ENCODE results near the gene GREB1L. TPM values are rescaled to one million over a fixed set of nuclear protein-coding genes. Genes with fewer than 3 reads are reported as not detected.

Gene GREB1L
- polyA plus RNA-seq, 2 of the 4 experiments (the other 2 are of a cell fraction), result 1.4 to 2.8 TPM

GRCh38 chr18:21264651-21265050 lies 22.6 kb downstream of the GREB1L start:
- ATAC-seq, result no peak
- POLR2A ChIA-PET, result no interaction called here

GRCh38 chr18:21265971-21266673 lies 24.1 kb downstream of the GREB1L start:
- FAIRE-seq, result no peak
- 94% methylated on average over 3 of the region's 3 CpGs for WGBS (ENCODE audit: missing lambda C conversion rate)
- DNase-seq (ENCODE audit: low read depth in 1 of 2, low spot score in 1 of 2), result no peak
- ATAC-seq, result no peak
- H3K4me1 ChIP-seq, result 0 out of 3 replicates have a peak, but pooled peaks cover 3% of the 10 kb centered on the region
- TF ChIP-seq NR3C1 (IDR thresholded peaks at IDR 0.05) (no peak), MAX (IDR thresholded peaks at IDR 0.05) (no peak), CBX8 (IDR thresholded peaks at IDR 0.05) (no peak), RCOR1 (IDR thresholded peaks at IDR 0.05; ENCODE audit: low read depth, low read length) (no peak), REST (IDR thresholded peaks at IDR 0.05) (no peak), E2F6 (IDR thresholded peaks at IDR 0.05; ENCODE audit: borderline replicate concordance, low read depth) (no peak), ELK1 (IDR thresholded peaks at IDR 0.05; ENCODE audit: low read depth, low read length) (no peak), CHD2 (IDR thresholded peaks at IDR 0.05; ENCODE audit: low read length, partially characterized antibody) (no peak), HES2 (IDR thresholded peaks at IDR 0.05) (no peak), HOXB5 (CRISPR knock-in tag; IDR thresholded peaks at IDR 0.05) (no peak), USF2 (IDR thresholded peaks at IDR 0.05) (no peak), ATOH8 (CRISPR knock-in tag; IDR thresholded peaks at IDR 0.05; ENCODE audit: low read depth) (no peak)
- ChIA-PET POLR2A (no interaction called here), CTCF (interaction anchor here (1.0 kb wide), 1 partner anchor 41 kb away, joined by 3 read pairs; no protein-coding TSS in a partner anchor)
- no peaks in the 10 kb centered on the region for H3K9me3 ChIP-seq
- H3K4me3 ChIP-seq, result no peak overlapping the region
- H3K4me2 ChIP-seq, result no peak overlapping the region
- H3K27ac ChIP-seq, result no peak overlapping the region

More at GRCh38 chr18:21264651-21265050, 22.6 kb downstream of the GREB1L start:
- no peak overlapping the region for H3K27ac ChIP-seq
- H3K4me3 ChIP-seq, result no peak overlapping the region
- WGBS (ENCODE audit: missing lambda C conversion rate), result 55% methylated on average over 2 of the region's 2 CpGs
- DNase-seq (ENCODE audit: low read depth in 1 of 2, low spot score in 1 of 2), result no peak
- FAIRE-seq, result no peak
- H3K4me1 ChIP-seq, result 0 out of 3 replicates have a peak, but pooled peaks cover 3% of the 10 kb centered on the region
- no peaks in the 10 kb centered on the region for H3K9me3 ChIP-seq
- CTCF ChIA-PET, result interaction anchor here (0.6 kb wide), 1 partner anchor 249 kb away, joined by 3 read pairs; no protein-coding TSS in a partner anchor
- H3K4me2 ChIP-seq, result 0 out of 3 replicates have a peak overlapping the region, but pooled peaks have one; percentile 16
- no peak for TF ChIP-seq CHD4 (IDR thresholded peaks at IDR 0.05; ENCODE audit: borderline replicate concordance)
- no peak for TF ChIP-seq ESRRA (IDR thresholded peaks at IDR 0.05; ENCODE audit: borderline replicate concordance, low read length)
- TF ChIP-seq EHF (CRISPR knock-in tag; IDR thresholded peaks at IDR 0.05), result no peak
- TF ChIP-seq SREBF2 (IDR thresholded peaks at IDR 0.05), result no peak
- no peak for TF ChIP-seq PHF8 (IDR thresholded peaks at IDR 0.05; ENCODE audit: borderline replicate concordance, low read depth)
- no peak for TF ChIP-seq CHD2 (IDR thresholded peaks at IDR 0.05; ENCODE audit: low read length, partially characterized antibody)
- TF ChIP-seq PBX3 (IDR thresholded peaks at IDR 0.05), result no peak
- TF ChIP-seq MAX (IDR thresholded peaks at IDR 0.05), result no peak
- TF ChIP-seq HOXB5 (CRISPR knock-in tag; IDR thresholded peaks at IDR 0.05), result no peak
- no peak for TF ChIP-seq ZSCAN20 (CRISPR knock-in tag; IDR thresholded peaks at IDR 0.05)
- no peak for TF ChIP-seq CBX8 (IDR thresholded peaks at IDR 0.05)
- TF ChIP-seq EHMT2 (IDR thresholded peaks at IDR 0.05; ENCODE audit: low read depth), result no peak
- TF ChIP-seq NR3C1 (IDR thresholded peaks at IDR 0.05), result no peak
- no peak for TF ChIP-seq ATOH8 (CRISPR knock-in tag; IDR thresholded peaks at IDR 0.05; ENCODE audit: low read depth)
- no peak for TF ChIP-seq BHLHE40 (IDR thresholded peaks at IDR 0.05; ENCODE audit: low read depth, low read length)
- no peak for TF ChIP-seq MYC (IDR thresholded peaks at IDR 0.05; ENCODE audit: borderline replicate concordance, low read length)
- TF ChIP-seq POLR2AphosphoS2 (conservative IDR thresholded peaks at IDR 0.05; ENCODE audit: low read length), result no peak

Data from A549 (cell line).